Measurements from ENCODE around the gene CAMKMT. TPM values are rescaled to one million over a fixed set of nuclear protein-coding genes. Genes with fewer than 3 reads are reported as not detected.
"Not testable (repeated sequence)": the region's sequence is repeated elsewhere in the genome, so short reads cannot be mapped to it uniquely, and the experiment has no call there.

Gene CAMKMT
- total and polyA plus RNA-seq, 2 donors (not counting 1 experiment from before 2014, with no cell fraction given): 6.2 to 23.3 TPM

GRCh38 chr2:44498551-44498950, 136.8 kb downstream of the CAMKMT start:
- WGBS (ENCODE audit: insufficient coverage): 100% methylated on average over 1 of the region's 2 CpGs
- TF ChIP-seq, protein P1, sequence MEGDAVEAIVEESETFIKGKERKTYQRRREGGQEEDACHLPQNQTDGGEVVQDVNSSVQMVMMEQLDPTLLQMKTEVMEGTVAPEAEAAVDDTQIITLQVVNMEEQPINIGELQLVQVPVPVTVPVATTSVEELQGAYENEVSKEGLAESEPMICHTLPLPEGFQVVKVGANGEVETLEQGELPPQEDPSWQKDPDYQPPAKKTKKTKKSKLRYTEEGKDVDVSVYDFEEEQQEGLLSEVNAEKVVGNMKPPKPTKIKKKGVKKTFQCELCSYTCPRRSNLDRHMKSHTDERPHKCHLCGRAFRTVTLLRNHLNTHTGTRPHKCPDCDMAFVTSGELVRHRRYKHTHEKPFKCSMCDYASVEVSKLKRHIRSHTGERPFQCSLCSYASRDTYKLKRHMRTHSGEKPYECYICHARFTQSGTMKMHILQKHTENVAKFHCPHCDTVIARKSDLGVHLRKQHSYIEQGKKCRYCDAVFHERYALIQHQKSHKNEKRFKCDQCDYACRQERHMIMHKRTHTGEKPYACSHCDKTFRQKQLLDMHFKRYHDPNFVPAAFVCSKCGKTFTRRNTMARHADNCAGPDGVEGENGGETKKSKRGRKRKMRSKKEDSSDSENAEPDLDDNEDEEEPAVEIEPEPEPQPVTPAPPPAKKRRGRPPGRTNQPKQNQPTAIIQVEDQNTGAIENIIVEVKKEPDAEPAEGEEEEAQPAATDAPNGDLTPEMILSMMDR (IDR thresholded peaks at IDR 0.05): no peak
- no peak for TF ChIP-seq EZH2 (IDR thresholded peaks at IDR 0.05; ENCODE audit: borderline replicate concordance, insufficient read depth, low read depth, low read length, poor library complexity, severe bottlenecking)
- no peaks in the 10 kb centered on the region for H3K4me1 ChIP-seq (ENCODE audit: control insufficient read depth in 2 of 2, insufficient read depth in 2 of 2, low read length in 2 of 2)
- intact Hi-C loops (cut with micrococcal nuclease): no loop called here
- no peak overlapping the region for H3K27ac ChIP-seq (ENCODE audit: low read length in 2 of 2)
- no peaks in the 10 kb centered on the region for H3K36me3 ChIP-seq (replicated peaks in 1 of 2; ENCODE audit: control extremely low read depth in 1 of 2, control insufficient read depth in 1 of 2, extremely low read depth in 1 of 2, insufficient read depth in 2 of 2, low read length in 1 of 2)
- no peak for ATAC-seq (ENCODE audit: low read depth)
- H3K4me3 ChIP-seq (ENCODE audit: control extremely low read depth in 1 of 5, extremely low read depth in 1 of 5, insufficient read depth in 1 of 5, low read depth in 2 of 5, low read length in 4 of 5): no peak overlapping the region
- no peak overlapping the region for H3K4me2 ChIP-seq (replicated peaks; ENCODE audit: low read depth, low read length, poor library complexity, severe bottlenecking)
- H3K4me1 Mint-ChIP-seq: no peaks in the 10 kb centered on the region
- H4K20me1 ChIP-seq (ENCODE audit: control insufficient read depth, insufficient read depth, low read length, poor library complexity, severe bottlenecking): no peaks in the 10 kb centered on the region
- H3K27me3 ChIP-seq (replicated peaks in 1 of 4; ENCODE audit: control extremely low read depth in 1 of 4, control insufficient read depth in 3 of 4, insufficient read depth in 4 of 4, low read length in 3 of 4): no peaks in the 10 kb centered on the region
- no peaks in the 10 kb centered on the region for H3K9me3 ChIP-seq (ENCODE audit: control extremely low read depth in 1 of 3, control insufficient read depth in 2 of 3, insufficient read depth in 1 of 3, low read length in 2 of 3)
- no peaks in the 10 kb centered on the region for H3K79me2 ChIP-seq (ENCODE audit: control insufficient read depth, insufficient read depth, low read length)
- H3K9me3 Mint-ChIP-seq (ENCODE audit: insufficient read depth): no peaks in the 10 kb centered on the region
- no peaks in the 10 kb centered on the region for H3K27me3 Mint-ChIP-seq
- POLR2A ChIA-PET: no interaction called here
- no peak overlapping the region for H3K9ac ChIP-seq (ENCODE audit: low read length)
- no peak for DNase-seq
- CTCF ChIA-PET: interaction anchor here (1.3 kb wide), 1 partner anchor 19 kb away, joined by 5 read pairs; no protein-coding TSS in a partner anchor
- no peak overlapping the region for H3K4me3 Mint-ChIP-seq
- no peak overlapping the region for H3K27ac Mint-ChIP-seq
- H2AFZ ChIP-seq (ENCODE audit: insufficient read depth, low read depth, low read length, poor library complexity, severe bottlenecking): no peak overlapping the region

DNA sequence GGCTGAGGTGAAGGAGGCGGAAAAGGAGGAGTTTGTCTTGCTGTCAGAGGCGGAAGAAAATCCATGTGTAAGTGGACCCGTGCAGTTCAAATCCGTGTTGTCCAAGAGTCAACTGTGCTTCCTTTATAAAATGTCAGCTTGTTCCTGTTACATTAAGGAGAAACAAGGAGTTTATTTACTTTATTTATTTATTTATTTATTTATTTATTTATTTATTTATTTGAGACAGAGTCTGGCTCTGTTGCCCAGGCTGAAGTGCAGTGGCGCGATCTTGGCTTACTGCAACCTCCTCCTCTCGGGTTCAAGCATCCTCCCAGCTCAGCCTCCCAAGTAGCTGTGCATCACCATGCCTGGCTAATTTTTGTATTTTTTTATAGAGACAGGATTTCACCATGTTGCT, 143.9 kb downstream of the CAMKMT start:
- H3K27ac ChIP-seq (ENCODE audit: low read length in 2 of 2); H3K4me3 ChIP-seq (ENCODE audit: control extremely low read depth in 1 of 5, extremely low read depth in 1 of 5, insufficient read depth in 1 of 5, low read depth in 2 of 5, low read length in 4 of 5); H3K4me3 Mint-ChIP-seq; CTCF ChIA-PET; H3K9ac ChIP-seq (ENCODE audit: low read length); H2AFZ ChIP-seq (ENCODE audit: insufficient read depth, low read depth, low read length, poor library complexity, severe bottlenecking); H3K27me3 ChIP-seq (replicated peaks in 1 of 4; ENCODE audit: control extremely low read depth in 1 of 4, control insufficient read depth in 3 of 4, insufficient read depth in 4 of 4, low read length in 3 of 4); H3K27ac Mint-ChIP-seq; H4K20me1 ChIP-seq (ENCODE audit: control insufficient read depth, insufficient read depth, low read length, poor library complexity, severe bottlenecking); H3K36me3 ChIP-seq (replicated peaks in 1 of 2; ENCODE audit: control extremely low read depth in 1 of 2, control insufficient read depth in 1 of 2, extremely low read depth in 1 of 2, insufficient read depth in 2 of 2, low read length in 1 of 2); H3K9me3 Mint-ChIP-seq (ENCODE audit: insufficient read depth); H3K4me2 ChIP-seq (replicated peaks; ENCODE audit: low read depth, low read length, poor library complexity, severe bottlenecking); intact Hi-C loops (cut with micrococcal nuclease); DNase-seq; H3K27me3 Mint-ChIP-seq; H3K79me2 ChIP-seq (ENCODE audit: control insufficient read depth, insufficient read depth, low read length); H3K9me3 ChIP-seq (ENCODE audit: control extremely low read depth in 1 of 3, control insufficient read depth in 2 of 3, insufficient read depth in 1 of 3, low read length in 2 of 3); POLR2A ChIA-PET; ATAC-seq (ENCODE audit: low read depth); H3K4me1 Mint-ChIP-seq; H3K4me1 ChIP-seq (ENCODE audit: control insufficient read depth in 2 of 2, insufficient read depth in 2 of 2, low read length in 2 of 2): not testable (repeated sequence)
- WGBS (ENCODE audit: insufficient coverage): no CpG with 5 or more reads among the region's 7 CpGs

Data from B cell (primary cell).